GM19438 (cell line): Measurements from ENCODE around the gene PEPD.

Experiments used
- ATAC-seq: cut with Tn5 transposase; IDR thresholded peaks from one replicate; pipeline ENCODE4 v1.9.1; 2021; ENCODE audit warnings: low read depth; ENCODE audit not compliant: unreplicated experiment

The PEPD gene

GRCh38 chr19:33412601-33413425, 108.8 kb downstream of the PEPD start:
- no peak for ATAC-seq

GRCh38 chr19:33411621-33412180, 109.9 kb downstream of the PEPD start:
- ATAC-seq: no peak

DNA sequence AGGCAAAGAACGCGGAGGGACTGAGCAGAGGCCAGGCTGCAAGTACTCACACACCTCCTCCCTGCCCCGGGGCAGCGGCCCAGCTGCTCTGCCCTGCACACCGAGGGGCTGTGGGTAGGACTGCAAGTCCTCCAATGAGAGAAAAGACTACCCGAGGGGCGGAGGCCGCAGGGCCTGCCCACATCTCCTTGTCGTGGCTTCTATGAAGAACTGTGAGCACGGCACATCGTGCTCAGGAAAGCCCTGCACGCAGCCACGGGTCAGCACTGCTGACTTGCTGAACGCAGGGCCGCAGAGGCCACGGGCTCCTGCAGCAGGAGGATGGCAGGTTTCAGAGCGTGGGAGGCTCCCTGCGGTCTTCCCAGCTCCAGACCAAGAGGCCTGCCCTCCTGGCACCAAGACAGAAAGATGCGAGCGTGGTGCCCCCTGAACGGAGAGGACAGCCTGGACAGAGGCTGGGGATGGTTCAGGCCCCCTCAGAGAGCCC, 110.6 kb downstream of the PEPD start:
- ATAC-seq: no peak

GRCh38 chr19:33409906-33410685, 111.5 kb downstream of the PEPD start:
- no peak for ATAC-seq

DNA sequence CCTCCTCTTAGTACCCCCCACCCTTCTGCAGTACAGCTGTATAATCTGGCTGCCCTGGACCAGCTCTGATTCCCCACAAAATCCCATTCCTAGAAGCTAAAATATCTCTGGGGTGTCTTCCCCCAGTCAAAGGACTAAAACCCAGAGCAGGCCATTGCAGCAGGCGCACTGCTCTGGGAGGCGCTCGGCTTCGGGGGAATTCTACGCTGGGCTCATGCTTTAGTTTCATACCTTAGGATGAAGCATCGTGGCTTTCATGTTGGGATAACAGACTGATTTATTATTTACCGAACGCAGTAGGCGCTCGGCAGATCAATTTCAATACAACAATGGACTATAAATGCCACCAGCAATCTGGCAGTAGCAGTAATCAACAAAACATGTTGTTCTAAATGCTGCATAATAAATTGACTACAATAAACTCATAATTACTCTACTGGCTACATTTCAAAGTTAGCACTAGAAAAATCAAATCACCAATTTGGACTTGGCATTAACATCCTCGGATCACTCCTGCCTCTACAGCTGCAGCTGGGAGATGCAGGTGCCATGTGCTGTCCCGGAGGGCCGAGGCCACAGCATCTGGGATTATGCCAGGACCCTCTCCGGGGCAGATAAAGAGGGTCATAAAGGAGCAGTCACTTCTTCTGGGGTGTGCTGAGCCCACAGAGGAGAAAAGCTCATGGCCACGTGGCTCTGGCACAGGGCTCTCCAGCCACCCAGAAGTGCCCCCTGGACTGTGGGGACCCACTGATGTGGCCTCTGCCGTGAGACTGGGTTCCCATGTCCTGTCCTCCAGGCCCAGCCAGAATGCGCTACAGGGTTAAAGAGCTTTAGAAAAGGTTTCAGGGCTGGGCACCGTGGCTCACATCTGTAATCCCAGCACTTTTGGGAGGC, 112.8 kb downstream of the PEPD start:
- no peak for ATAC-seq

DNA sequence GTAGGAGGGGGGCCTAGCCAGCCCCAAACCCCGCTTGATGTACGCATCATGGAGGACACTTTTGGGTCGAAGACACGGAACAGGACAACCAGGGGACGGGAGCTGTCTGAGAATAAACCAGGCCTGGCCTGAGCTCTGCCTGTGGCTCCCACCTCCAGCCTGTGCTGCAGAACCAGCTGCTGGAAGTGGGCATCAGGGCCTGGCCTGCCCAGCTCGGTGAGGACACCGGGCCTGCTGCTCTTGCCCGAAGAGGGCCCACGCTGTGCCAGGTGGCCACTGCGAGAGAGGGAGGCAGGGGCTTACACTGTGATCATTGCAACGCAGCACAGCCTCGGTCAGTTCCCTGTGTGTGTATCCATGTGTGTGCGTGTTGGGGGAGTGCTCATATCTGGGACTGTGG, 113.5 kb downstream of the PEPD start:
- no peak for ATAC-seq

DNA sequence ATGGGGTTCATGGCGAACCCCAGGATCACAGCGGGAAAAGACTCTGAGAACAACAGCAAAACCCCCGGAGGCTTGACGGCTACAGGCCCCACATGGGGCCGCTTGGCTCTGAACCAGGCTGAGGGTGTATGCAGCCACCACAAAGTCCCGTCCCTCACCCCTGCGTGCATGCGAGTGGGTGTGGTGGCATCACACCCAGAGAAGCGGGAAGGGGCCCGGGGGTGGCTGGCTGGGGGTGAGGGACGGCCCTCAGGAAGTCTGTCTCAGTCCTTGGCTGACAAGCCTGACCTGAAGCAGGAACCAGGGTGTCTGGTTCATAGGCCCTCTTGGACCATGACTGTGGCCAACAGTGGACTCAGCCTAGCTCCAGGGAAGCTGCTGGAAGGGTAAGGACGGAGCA, 113.9 kb downstream of the PEPD start:
- no peak for ATAC-seq

DNA sequence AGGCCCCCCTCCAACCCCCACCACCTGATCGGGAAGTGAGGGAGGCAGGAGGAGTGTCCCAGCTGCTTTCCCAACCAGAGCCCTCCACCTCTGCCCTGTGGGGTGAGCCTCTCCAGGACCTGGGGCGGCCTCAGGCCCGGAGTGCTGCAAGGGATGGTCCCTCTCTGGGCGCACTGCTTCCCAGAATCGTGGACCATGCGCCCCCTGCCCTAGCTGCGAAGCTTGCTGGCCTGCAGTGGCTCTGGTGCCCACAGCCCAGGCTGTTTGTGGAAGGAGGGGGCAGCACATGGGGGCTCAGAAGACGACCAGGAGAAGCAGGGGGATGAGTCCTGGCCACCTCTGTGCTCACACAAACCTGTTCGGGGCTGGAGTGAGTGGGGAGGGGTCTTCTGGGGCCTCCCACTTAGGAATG, 114.4 kb downstream of the PEPD start:
- ATAC-seq: no peak

GRCh38 chr19:33406521-33407139, 115.0 kb downstream of the PEPD start:
- no peak for ATAC-seq

DNA sequence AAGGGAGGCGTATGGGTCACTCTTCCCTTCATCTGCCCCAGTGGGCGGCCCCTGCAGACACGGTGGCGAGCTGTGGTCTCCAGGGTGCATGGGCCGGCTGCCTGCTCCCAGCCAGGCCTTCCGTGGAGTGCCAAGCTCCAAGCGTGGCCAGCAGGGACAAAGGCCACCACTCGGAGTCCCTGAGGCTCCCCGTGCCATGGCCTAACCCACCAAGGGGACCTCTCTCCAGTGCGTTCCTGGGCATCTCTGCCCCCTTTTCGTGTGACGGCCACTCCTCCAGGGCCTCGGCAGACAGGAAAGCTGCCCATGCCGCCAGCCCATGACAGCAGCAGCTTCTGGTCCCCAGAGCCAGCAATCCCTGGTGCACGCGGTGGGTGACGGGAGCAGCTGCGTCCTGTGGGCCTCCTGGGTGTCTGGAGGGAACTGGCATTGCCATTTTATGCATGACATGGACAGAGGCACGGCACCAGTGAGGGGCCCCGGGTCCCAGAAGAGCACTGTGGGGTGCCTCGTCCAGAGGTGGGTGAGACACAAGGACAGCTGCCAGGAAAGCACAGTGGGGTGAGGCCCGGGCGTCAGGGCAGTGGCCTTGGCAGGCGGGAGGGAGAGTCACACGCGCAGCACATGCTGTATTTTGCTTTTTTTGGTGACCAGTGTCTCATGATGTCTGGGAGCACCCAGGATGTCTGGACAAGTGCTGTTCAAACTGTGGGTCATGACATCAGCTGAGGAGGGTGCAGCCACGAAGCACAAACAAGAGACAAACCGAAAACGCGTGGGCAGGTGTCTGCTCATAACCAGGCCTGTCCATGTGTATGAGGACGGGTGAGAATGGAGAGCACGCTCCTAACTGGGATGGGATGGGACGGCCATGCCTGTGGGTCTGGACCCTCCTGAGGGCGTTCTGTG, 115.8 kb downstream of the PEPD start:
- no peak for ATAC-seq

DNA sequence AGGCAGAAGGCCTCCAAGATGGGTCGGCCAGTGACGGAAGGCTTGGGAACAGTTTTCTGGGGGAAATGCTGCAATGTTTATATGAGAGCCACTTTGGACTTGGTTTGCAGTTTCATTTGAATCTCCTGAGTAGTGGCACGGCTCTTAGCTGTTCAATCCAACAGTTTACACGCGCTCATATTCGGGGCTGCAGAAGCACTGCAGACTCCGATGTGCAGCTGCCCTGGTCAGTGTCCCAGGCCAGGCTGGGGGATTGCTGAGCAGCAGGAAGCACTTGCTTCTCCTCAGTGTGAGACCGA, 116.4 kb downstream of the PEPD start:
- ATAC-seq: no peak

DNA sequence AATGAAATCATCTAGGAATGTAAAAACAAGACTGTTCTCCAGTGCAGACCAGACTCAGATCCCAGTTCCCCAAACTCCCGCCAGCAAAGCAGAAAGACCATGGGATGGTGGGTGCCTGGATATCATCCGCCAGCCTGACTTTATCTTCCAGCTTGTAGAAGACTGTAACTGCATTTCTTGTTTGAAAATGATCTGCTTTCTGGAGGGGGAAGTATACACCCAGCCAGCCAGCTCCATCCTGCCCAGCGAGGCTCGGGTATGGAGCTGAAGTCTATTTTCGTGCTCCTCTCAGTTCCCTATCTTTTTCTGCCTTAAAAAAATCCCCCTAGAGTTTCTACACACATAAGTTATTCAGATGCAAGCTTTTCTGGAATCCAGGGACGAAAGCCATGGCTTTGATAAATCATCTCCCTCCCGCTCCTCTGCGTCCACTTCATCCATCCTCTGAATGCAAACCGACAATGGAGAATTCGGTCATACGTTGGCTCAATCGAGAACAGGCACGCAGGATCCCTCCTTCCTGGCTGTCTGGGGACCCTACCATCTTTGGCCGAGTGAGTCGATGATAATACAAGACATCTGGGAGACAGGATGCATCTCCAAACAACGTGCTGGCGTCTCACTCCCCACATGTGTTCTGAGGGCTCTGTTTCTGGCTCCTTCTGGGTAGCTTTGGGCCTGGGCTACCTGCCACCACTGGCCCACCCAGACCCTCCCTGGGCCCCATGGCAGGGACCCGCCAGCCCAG, 116.9 kb downstream of the PEPD start:
- ATAC-seq: no peak

GRCh38 chr19:33403973-33404304, 117.7 kb downstream of the PEPD start:
- ATAC-seq: no peak

DNA sequence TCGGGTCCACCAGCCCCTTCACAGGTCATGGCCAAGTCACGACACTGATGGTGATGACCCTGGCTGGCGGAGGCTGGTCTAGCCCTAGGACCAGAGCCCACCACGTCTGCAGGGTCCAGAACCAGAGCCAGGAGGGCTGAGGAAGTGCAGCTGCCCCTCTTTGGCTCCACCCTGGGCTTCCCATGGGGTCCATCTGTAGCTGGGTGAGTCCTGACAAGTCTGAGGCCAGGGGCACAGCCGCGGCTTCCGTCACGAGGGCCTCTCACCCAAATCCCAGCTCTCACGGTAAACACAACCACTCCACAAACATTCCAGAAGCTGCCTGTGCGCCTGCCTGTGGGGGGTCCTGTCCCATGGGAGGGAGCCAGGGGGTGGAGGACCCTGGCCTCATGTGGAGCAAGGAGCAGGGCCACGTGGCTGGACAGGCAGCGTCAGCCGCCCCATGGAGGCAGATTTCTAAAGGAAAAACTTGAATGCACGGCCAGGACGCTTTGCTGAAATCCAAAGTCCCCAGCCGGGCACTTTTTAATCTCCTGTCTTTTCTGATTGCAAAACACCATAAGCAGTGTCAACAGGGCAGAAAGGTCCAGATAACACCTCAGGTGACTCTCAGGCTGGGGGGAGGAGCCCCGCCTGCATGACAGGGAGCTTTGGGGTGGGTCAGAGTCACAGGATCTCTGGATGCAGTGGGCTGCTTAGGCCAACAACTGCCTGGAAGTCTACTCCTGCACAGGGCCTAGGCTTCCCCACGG, 118.2 kb downstream of the PEPD start:
- no peak for ATAC-seq

DNA sequence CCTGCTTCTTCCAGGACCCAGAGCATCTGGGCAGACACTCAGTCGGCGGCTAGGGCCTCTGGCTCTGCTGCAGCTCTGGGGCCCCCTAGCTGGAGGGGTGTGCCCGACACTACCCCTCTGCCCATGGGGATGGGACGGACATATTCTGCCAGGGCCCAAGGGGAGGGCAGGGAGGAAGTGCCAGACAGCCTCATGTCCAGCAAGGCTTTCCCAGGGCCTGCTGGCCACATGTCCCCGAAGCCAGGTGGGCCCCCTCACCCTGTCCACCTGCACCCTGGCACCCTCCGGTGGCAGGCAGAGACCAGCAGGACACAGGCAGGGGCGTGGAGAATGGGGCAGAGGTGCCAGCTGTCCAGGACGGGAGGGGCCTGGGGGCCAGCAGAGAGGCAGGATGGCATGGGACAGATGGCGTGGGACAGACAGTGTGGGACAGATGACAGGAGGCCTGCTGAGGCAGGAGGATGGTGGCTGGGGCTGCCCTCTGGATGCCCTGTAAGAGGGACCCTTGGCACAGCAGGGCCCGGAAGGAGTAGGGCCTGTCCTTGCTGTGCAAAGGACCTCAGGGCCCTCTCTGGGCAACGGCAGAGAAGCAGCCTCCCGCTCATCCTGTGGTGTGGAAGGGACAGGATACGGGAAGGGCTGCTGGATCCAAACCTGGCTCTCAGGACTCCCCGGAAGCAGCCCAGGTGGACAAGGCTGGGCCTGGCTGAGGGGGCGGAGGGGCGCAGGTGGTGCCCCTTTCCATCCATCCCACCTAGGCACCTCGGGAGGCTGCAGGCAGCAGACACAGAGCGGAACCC, 119.0 kb downstream of the PEPD start:
- no peak for ATAC-seq

GRCh38 chr19:33401683-33402420, 119.7 kb downstream of the PEPD start:
- ATAC-seq: no peak
